HG02571 (cell line): ENCODE results near the gene ETV6.

Experiments
- ATAC-seq: cut with Tn5 transposase; IDR thresholded peaks from one replicate; pipeline ENCODE4 v1.9.1; 2021; ENCODE audit warnings: mild to moderate bottlenecking, moderate library complexity; ENCODE audit not compliant: unreplicated experiment

ETV6 gene

GRCh38 chr12:11689591-11690186, 40.2 kb downstream of the ETV6 start:
- ATAC-seq = no peak

DNA sequence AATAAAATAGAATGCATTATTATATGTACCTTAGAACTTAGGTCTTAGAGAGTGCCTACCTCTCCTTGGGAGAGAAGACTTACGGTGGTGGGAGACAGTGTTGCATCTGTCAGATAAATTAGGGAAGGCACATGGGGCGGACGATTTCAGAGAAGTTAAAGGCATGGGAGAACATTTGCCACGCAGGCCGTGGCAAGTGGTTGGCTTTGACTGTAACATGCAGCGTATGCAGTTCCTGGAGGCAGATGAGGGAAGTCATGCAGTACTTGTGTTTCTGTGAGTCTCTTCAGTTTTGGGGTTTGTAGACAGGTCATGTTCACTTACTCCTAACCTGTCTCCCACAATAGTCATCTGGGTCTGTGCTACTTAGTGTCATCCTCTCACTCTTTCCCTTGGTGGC, 43.6 kb downstream of the ETV6 start:
- ATAC-seq = no peak

DNA sequence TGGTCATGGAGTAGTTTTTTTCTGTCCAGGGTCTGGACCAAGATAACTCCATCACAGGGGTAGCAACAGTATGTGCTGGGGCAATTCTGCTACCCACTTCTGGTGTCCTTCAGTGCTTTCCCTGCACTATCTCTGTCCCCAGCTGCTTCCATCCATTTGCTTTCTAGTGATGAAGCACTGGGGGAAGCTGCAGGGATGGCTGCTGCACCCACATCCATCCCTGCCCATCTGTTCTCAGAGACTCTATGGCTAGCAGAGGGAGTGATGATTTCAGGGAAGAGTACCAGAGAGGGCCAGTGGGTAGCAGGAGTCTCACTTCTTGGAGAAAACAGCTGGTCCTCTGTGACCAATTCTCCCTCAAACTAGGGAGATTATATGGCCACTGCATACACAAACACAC, 44.1 kb downstream of the ETV6 start:
- ATAC-seq = no peak

- no peak for ATAC-seq
Observed at GRCh38 chr12:11694528-11694927, 45.1 kb downstream of the ETV6 start.

DNA sequence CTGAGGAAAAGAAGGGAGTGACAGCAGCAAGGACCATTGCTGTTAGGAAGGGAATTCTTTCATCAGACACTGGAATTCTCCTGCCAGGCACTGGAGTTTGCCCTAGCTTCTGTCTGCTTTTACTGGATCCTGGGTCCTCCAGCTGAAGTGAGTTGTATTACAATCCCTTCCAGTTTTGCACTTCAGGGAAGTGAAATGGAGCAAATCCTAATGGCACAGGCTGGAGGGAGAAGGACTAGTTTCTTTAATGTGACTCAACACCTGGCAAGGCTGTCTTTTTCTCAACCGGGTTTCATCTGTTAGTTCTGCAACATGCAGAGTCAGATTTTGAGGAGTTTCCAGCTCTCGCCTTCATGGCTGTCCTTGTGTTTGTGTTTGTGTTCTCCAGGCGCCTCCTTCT, 45.8 kb downstream of the ETV6 start:
- ATAC-seq = no peak

DNA sequence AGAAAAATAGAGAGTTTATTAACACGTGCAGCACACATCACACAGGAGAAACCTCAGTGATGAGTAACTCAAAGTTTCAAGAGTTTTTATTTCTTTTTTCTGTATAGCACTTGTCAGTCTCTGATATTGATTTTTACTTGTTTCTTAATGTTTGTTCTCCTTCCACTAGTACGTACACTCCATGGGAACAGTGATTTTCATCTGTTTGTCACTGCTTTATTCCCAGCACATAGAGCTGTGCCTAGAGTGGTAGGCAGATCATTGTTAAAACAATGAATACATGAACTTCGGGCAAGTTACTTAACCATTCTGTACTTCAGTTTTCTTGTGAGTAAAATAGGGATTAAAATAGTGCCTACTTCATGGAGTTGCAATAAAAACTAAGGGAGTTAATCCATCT, 46.6 kb downstream of the ETV6 start:
- ATAC-seq = no peak

DNA sequence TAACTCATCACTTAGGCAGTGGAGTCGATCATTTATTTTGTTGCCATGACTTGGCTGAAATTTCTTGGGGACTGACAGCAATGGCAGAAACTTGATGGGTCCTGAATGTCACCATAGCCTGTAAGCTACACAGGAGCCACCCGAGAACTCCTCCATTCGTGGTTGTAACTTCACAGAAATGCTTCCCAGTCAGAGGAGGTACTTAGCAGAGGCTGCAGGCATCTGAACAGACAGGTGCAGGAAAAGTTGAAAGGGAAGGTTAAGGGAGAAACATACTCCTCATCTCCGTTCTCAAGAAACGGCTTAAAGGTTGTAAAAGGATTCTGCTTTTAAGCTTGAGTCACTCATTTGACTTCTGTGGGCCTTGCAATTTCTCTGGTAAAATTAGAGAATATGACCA, 47.7 kb downstream of the ETV6 start:
- no peak for ATAC-seq

DNA sequence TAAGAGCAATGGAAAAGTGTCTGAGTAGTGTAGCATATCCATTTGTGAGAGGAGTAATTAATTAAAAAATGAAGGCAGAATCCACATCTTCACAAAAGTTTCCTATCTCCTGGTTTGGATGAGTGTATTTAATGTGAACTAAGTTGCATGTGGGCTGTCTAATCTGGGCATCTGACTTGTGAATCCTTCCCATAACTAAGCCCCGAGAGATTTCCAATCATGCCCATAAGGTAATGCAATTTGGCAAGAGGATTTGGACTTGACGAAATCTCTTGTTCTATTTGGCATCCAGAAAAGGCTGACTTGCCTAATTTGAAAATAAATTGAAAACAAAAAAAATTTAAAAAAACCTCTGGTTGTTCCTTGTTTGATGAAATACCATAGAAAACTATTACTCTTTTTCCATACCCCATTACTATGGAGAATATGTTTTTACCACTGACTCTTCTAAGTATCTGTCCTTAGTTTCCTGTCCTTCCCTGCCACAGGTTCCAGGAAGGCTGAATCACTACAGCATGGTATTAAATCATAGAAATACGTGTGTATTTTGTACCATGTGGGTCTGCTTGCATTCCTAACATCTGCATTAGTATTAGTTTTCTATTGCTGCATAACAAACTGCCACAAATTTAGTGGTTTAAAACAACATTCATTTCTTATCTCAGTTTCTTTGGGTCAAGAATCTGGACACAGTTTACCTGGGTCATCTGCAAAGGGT, 48.4 kb downstream of the ETV6 start:
- ATAC-seq = no peak

GRCh38 chr12:11698729-11699128, 49.3 kb downstream of the ETV6 start:
- ATAC-seq = no peak

DNA sequence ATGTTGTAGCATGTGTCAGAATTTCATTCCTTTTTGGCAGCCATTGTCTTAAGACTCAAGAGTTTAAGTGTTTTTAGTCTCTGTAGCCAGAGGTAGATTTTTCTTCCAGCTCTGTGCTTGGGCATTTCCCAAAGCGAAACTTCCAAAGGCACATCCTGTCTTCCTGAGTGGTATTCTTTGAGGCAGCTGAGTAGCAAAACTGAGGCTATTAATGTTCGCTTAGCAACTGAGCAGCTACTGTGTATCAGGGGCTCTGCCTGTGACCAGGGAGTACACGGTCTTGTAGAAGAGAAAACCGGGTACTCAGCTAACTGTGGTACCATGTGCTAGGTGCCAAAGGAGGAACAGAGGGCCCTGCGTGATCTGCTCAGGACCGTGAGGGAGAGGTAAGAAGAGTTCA, 52.0 kb downstream of the ETV6 start:
- ATAC-seq = no peak

- no peak for ATAC-seq
Observed at GRCh38 chr12:11702959-11703358, 53.5 kb downstream of the ETV6 start.

DNA sequence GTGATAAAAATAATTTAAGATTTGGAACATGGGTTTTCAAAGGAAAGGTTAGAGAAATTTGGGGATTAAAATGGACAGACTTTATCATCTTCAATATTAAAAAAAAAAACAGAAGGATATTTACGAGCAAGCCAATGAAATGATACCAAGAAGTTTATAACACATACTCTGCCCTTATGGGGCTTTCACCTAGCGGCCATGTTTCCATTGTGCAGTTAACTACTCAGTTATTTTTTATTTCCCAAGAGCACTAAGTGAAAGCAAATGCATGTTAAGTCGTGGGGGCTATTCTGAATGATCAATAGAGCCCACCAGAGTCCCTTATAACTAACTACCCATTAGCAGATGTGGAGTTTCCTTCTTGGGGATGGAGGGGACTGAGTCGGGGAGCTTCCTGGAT, 53.9 kb downstream of the ETV6 start:
- no peak for ATAC-seq

DNA sequence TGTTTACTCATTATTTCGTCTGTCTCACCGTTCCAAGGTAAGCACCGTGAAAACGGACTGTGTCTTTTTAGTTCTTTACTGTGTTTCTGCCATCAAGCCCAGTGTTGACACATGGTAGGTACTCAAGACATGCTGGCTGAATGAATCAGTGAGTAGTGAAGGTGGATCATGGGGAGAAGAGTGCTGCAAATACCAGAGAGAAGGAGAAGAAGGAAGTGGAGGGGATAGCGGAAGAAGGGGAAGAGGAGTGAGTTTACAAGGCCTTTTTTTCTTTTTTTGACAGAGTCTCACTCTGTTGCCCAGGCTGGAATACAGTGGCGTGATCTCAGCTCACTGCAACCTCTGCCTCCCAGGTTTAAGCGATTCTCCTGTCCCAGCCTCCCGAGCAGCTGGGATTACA, 54.6 kb downstream of the ETV6 start:
- ATAC-seq = no peak

DNA sequence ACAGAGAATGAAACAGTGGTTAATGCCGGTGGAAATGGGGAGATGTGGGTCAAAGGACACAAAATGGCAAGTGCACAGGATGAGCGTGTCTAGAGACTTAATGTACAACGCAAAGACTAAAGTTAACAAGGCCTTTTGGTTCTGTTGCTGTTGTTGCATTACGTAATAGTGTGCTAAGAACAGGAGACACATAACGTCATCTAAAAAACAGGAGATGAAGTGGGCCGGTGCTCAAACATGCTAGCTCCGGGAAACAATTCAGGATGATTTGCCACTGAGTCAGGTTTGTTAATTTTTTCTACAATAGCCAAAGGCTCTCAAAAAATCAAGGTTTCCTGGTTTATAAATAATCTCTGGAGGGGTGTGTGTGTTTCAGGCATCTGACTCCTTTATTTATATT, 55.5 kb downstream of the ETV6 start:
- no peak for ATAC-seq

DNA sequence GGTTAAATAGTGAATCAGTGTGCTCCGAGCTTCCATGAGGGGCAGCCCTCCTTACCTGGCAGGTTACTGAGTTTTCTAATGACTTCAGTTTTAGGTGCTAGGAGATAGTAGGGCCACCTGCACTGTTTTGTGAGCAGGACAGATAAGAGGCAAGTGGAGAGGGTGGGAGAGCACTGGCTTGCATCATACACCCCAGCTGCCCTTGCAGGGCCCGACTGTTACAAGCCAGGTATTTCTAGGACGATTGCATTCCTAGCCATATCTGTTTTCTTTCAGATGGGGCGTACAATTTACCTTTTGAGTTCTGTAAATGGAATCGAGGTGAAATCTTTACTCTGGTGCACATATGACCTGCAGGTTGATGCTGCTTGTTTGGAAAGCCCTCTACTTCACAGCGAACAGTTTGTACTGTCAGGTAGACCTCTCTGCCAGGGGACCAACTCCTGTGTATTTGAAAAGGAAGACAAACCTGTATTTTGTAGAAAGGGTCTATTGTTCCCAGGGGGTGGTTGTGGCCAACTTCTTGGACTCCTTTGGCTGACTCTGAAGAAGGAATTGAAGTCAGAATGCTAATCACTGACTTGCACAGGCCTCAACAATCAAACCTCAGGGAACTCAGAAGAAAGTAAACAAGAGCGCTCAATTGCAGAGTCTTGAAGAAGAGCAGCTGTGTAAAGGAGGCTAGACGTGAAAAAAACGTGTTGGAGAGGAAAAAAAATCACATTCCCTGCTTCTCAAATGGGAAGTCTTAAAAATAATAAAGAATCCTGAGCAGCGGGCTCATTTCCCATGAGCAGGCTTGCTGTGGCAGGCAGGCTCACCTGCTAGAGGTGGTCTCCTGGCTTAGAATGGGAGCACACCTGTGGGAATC, 57.3 kb downstream of the ETV6 start:
- no peak for ATAC-seq

DNA sequence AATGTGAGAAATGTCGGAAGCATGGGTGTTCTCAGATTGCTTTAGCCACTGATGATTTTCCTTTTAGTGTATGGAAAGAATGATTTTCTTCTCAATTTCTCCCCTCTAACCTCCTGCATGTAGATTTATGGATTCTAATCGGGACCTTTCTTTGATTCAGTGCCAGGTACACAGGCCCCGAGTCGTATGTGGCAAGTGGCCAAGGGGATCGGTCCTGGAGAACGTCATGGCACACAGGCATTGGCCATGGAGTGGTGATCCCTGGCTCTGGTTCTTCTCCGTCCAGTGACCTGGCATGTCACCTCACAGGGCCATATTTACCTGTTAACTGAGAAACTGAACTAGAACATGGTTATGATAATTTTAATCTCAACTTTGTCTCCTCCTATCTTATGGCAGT, 58.1 kb downstream of the ETV6 start:
- no peak for ATAC-seq

GRCh38 chr12:11709513-11709912, 60.0 kb downstream of the ETV6 start:
- ATAC-seq = no peak

- no peak for ATAC-seq
Observed at GRCh38 chr12:11710431-11710830, 61.0 kb downstream of the ETV6 start.

DNA sequence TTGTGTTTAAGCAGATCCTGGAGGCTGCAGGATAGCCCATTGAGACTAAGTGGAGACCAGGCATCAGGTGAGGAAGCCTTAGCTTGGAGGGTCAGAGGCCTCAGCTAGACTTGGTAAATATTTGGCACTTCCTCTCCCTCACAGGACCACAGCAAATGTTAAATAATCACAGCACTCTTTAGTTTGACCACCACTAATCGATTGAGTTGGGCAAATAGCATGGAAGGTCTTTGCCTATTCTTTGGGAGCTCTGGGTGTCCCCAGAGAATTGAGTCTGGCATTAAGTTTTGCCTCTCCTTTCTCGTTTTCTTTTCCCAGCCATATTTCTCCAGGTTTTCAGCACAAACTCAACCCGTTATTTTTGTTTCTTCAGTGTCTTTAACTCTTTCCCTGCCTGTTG, 61.4 kb downstream of the ETV6 start:
- no peak for ATAC-seq

DNA sequence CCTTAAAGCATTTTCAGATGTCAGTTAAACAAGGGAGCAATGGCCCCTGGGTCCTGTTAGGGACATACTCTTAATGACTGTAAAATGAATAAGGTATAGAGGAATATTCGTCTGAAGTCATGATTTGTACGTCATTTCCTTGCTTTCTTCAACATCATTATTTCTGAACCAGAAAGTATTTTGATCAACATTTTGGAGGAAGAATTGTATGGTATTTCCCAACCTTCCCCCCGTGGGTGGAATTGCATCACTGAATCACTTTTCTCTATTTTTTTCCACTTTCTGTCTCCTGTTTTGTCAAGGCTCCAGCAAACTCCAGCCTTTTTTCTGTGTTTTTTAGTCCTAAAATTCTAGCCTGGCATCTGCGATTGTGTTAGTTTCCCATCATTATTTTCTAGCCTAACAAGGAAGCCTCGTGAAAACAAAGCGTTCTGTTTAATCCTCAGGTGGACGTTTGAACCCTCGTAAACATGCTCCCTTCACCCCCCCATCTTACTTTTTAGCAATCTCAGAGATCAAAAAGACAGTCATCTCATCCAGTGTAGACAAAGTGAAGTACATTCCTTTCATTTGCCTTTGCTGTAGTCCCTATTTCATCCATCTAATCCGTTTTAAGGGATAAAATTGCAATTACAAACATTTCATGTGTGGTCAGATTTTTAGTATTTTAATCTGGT, 62.3 kb downstream of the ETV6 start:
- no peak for ATAC-seq

- no peak for ATAC-seq
Observed at GRCh38 chr12:11712491-11712890, 63.0 kb downstream of the ETV6 start.
